Stimulated activated CD4-positive, alpha-beta T cell treated with anti-CD3 and anti-CD28 coated beads, Interleukin-12 subunit alpha, Interleukin-12 subunit beta, amount 100 ng/mL, for 48 hours (primary cell): ENCODE data around the gene NEURL3.
A peak's percentile ranks its signal among the peaks of the same experiment; 100 is the strongest.

ENCODE experiments used
- DNase-seq, 3 donors: peaks; one replicate each; pipeline ENCODE4 v3.0.0-alpha.2; 2020; ENCODE audit warnings: low read depth in 2 of 3, low spot score in 1 of 3

Gene NEURL3

DNA sequence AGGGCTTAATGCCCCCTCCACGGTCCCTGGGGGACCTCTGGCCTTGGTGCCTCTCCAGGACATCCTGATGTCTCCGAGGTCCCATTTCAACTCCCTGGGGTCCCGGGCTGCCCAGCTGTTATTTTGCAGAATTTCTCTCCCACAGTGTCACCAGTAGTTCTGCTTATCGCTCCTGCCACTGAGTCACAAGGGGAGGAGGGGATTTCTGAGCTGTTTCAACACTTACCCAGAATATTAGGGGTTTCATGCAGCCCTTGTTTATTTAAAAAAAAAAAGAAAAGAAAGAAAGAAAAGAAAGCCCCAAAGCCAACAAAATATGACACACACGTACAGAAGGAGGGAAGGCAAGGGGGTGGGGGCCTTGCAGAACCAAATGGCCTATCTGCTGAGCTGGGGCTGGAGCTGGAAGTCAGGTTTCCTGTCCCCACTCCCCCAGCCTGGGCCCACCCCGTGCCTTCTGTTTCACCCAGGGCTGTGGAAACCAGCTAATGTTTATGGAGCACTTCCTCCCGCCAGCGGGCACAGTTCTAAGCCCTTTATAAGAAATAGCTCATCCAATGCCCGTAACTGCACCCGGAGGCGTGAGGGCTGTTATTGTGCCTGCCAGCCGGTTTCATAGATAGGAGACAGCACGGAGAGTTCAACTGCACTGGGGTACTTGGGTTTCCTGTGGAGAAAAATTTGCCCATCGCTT, 23.0 kb upstream of the NEURL3 start:
- peak; percentile 72 to 84 (median 74) for DNase-seq

DNA sequence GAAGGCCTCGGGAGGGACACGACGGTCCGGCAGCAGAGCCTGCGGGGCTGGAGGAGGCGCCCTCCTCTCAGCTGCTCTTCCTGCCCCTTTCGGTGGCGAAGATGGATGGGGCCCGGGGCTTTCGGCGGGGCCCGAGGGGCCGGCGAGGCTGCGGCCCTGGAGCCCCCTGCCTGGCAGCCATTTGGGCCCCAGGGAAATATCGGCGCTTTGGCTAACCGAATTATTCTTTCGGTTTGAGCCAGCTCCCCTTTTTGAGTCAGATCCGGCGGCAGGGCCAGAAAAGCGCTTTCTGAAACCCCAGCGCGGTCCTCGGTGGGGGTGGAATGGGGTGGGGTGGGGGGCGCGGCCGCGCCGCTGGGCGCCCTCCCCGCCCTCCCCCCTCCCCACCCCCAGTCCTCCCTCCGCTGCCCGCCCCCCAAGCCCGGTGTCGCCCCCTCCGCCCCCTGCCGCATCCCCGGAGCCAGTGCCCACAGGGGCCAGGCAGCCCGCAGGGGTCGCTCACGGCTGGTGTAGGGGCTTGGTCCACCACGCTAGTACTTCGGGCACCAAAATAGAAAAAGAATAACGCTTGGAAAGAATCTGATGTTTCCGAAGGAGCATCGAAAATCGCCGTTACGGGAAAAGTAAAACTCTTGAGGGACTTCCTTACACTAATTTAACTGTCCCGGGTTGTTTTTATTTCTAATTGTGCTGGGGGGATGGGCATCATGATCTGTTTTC, 22.3 kb upstream of the NEURL3 start:
- DNase-seq = peak; percentile 61 to 71 (median 69)

DNA sequence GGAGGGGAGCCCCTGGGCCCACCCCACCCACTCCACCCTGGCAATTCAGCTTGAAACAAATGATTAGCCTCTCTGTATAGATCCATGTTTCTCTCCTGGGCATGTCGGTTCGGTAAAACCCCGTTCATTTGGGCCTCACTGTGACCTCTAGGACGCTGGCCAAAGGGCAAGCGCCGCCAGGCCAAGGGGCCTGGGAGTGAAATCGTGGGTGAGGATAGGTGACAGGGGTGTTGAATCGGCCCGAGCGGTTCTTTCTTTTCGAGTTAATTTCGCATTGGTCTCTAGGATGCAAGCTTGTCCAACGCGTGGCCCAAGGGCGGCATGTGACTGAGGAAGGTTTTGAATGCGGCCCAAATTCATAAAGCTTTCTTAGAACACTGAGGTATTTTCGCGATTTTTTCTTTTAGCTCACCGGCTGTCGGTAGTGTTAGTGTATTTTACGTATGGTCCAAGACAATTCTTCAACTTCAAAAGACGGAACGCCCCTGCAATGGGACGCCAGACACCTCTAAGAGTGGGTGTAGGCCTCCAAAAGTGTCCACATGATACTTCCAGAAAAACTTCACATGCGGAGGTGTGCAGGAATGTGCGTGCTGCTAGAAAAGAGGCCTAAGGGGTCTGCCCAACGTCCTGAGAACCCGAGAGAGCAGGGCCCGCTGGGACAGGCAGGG, 21.6 kb upstream of the NEURL3 start:
- DNase-seq = no peak

DNA sequence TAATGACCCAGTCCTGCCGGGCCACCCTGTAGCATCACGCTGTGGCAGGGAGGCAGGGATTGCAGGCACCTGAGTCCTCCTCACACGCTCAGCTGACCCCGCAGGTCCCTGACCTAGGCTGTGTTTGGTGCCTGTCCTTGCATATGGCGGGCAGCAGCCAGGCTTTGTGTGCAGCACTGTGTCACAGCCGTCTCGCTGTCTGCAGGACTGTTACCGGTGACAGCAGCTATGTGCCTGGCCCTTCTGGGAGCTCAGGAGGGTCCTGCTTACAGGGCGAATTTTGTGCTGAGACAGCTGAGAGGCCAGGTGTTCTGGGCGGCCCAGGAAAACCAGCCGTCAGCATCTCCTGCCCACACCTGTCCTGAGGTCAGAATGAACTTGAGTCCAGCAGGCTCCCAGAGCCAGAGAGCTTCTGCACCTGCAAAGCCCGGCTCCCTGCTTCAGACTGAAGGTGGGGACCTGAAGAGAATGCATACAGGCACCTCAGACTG, 21.0 kb upstream of the NEURL3 start:
- no peak for DNase-seq

DNA sequence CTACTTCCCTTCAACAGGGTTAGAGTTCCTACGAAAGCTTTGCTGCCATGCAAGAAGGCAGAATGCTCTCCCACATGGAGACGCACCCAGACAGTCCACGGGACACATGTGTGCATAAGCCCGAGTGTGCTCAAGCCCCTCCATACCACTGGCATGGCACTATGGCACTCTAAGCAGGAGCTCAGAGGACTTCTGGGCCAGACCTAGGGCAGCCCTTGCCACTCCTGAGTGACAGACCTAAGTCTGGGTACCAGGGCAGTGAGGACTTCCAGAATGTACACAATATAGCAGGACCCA, 20.0 kb upstream of the NEURL3 start:
- DNase-seq = no peak

DNA sequence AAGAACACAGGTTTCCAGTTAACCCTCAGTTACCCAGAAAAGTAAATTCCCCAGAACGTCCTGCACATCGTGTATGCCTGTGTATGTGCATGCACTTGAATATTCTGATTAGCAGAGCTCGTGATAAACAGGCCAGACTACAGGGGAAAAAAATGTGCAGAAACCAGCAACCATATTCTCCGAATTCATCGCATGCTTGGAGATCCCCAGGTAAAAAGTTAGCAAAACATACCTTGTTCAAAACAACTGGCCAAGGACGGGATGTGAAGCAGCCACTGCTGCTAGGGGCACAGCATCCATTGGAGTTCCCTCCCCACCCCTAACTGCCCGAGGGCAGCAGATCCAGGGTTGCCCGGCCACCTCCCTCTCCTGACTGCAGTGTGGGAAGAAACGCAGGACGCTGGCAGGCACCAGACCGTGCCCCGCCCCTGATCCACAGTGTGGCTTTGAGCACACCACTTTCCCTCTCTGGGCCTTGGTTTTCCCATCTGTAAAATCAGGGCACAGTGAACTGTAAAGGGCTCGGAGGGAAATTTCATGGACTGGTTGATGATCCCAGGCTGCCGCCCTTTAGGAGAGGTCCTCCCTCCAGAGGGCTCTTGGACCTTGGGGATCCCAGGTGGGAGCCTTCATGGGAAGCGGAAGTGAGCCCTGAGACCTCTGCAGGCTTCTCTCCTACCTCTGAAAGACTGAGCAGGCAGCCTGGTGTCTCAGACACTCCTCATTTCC, 19.5 kb upstream of the NEURL3 start:
- no peak for DNase-seq

DNA sequence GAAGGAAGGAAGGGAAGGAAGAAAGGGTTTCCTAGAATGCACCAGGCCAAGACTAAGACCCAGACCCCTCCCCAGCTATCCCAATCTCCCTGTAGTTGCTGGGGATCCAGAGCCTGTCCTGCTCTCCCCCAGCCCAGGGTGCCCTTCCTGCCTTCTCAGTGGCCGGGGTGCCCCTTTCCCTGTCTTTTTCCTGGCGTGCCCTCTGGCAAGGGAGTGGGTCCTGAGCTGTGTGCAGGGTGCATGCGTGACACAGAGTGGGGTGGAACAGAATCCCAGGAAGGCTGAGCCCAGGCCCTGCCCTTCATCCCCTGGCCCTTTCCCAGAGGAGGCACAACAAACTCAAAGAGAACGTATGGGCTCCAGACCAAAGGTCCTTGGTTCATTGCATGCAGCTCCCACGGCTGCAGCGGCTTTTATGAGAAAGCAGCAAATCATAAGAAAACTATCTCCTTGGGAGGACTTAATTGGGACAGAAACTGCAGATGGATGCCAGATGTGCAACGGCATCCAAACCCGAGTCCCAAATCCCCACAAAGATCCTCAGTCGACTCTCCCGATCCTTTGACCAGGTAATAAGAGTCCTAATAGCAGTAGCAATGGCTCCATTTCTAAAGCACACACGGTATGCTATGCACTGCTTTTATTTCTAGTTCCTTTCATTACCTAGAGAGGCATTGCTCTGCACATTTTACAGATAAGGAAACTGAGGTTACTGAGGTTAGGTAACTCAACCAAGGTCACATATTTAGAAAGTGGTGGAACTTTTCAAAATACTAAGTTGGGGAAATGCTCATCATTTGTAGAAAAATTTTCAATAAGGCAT, 18.7 kb upstream of the NEURL3 start:
- DNase-seq = no peak

DNA sequence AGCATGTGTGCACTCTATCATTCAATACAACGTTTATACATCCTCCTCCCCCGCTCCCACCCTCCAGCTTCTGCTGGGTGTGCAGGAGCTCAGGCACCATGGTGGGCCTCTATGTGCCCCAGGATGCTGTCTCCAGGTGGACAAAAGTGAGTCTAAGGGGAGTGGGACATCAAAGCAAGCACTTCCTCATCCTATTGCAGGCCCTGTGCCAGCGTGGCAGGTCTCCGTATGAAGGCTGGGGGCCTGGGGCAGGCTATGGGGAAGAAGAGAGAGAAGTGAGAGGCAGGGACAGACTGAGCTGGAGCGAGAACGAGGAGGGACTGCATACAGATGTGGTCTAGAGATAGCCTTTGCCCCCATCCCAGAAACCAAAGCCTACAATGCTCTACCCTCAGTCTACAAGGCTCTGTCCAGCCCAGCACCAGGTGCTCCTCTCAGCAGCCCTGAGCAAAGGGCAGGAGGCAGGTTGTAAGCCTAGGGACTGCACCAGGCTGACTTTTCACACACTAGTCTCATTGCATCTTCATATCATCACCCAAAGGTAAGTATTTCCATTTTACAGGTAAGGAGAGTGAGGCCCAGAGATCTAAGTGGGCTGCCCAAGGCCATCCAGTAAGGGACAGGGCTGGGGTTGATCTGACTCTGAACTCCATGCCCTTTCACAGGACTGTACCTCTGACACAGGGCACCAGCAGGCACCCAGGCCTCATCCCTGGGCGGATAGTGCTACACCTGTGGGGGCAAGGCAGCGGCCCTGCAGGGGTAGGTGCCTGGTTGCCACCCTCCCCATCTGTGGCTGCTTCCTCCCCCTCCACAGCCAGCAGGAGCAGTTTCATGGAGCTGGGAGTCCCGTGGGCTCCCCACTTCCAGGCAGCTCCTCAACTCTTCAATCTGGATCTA, 17.4 kb upstream of the NEURL3 start:
- DNase-seq = no peak

DNA sequence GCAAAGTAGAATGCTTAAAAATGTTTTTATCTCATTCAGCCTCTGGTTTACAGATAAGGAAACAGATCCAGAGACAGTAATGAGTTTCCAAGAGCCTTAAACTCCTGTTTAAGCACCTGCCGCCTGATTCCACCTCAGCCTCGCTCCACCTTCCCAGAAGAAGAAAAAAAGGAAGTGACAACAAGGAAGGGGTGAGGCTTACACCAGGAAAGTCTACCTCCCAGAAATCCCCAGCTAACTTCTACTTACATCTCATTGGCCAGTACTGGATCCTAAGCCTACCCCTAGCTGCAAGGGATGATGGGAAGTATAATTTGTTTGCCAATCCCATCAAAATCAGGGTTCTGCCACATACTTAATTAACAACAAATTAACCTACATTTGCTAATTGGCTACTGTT, 16.1 kb upstream of the NEURL3 start:
- no peak for DNase-seq

DNA sequence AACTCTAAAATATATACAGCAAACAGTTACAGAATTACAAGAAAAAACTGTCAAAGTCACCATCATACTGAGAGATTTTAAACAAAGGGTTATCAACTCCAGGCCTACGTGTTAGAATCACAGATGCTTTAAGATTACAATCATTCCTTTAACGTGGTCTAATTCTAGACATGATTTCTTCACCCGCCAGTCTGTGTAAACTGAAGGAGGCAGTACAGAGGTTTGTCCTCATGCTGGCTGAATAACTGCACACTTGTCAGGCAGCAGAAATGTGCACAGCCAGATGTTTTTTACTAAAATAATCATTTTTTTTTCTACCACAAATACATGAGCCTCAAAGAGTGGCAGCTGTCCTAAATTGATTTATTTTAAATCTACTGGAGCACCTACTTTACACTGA, 15.5 kb upstream of the NEURL3 start:
- no peak for DNase-seq

DNA sequence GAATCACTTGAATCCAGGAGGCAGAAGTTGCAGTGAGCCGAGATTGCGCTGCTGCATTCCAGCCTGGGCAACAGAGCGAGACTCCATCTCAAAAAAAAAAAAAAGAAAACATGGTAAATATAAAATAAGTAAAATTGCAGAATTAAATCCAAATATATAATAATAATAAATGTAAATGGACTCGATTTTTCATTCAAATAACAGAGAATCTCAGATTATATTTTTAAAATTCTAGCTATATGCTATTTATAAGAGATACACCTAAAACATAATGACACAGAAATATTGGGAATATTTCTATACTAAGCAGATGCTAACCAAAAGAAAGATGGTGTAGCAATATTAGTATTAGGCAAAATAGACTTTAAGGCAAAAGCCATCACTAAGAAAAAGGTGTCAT, 15.1 kb upstream of the NEURL3 start:
- no peak for DNase-seq

DNA sequence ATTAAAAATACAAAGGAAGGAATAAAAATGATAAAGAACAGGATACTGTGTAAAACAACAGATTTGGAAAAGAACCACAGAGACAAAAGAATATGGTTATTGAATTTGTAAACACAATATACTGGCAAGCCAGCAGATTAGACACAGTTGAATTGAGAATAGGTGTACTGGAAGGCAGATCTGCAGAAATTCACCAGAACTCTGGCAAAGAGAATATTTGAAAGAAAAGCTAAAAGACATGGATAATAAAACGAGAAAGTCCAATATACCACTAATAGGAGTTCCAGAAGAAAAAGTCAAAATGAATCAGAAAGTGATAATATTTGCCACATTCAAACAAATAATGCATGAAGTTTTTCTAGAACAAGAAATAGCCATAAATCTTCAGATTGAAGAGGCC, 11.9 kb upstream of the NEURL3 start:
- DNase-seq = no peak

DNA sequence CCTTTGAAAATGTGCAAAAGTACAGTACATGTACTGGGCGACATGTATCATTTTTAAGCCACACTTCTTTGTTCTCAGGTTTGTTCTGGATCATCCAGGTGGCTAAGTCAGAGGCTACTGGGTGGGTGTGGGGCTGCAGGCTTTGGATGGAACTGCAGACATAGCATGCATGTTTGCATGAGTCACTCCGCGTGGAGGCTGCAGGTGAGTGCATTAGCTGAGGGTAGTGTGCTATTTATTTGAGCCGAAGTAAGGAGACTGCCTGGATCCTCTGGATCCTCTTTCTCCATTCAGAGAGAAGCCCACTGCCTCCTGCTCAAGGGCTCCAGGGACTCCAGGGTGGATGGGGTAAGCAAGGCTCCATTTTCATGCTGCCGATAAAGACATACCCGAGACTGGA, 9.4 kb upstream of the NEURL3 start:
- DNase-seq = no peak

DNA sequence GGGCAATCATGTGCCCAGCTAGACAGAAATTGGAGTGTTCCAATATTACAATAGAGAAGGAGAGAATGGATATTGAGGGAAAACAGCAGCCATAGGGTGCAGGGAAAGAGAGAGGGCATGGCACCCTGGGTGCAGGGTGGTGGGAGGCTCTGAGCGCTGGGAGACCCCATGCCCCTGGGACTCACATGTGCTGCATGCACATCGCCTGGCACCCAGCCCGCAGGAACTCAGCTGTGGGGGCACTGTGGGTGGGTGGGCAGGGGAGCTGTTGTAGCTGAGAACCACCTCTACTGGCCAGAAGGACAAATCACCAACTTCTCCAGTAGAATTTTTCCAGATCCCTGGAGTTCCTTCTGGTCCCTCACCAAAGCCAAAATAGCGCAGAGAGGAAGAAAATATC, 7.2 kb upstream of the NEURL3 start:
- DNase-seq = no peak

DNA sequence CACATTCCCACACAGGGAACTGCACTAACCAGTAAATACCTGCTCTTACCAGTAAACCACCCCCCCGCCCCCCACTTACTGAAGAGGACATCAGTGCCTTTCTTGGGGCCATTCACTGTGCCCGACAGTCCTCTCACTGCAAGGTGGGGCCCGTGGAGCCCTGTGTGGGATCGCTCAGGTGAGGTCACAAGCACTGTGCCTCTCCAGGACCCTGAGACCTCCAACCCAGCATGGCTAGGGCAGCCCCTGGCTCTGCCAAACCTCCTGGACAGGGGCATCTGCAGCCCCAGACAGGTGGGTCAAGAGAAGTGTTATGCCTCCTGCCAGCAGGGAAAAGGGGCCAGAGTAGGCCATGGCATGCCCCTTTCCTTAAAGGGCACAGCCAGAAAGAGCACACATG, 6.7 kb upstream of the NEURL3 start:
- DNase-seq = no peak

DNA sequence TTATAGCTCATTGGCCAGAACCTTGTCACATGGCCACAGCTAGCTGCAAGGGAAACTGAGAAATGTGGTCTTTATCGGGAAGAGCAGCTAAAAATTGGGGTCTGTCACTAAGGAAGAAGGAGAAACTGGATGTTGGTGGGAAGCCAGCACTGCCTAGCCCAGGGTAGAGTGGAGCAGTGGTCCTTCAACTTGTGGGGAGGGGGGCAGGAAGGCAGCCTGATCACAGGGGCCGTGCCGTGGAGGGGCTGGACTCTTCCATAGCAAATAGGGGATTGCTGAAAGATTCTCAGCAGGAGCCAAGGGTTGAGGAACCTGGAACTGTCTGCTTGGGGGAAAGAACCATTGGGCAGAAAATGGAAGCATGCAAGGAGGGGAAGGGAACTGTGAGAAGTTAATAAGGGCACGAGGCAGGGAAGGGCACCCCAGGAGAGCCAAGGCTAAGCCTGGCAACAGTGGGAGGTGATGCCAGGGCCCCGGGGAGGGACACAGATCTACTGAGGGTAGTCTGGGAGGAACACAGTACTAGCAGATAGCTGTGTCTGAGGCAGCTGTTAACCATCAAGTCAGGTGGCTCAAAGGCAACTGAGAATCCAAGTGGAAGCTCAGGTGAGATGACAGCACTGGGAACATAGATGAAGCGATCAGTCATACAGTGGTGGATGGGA, 5.9 kb upstream of the NEURL3 start:
- no peak for DNase-seq

DNA sequence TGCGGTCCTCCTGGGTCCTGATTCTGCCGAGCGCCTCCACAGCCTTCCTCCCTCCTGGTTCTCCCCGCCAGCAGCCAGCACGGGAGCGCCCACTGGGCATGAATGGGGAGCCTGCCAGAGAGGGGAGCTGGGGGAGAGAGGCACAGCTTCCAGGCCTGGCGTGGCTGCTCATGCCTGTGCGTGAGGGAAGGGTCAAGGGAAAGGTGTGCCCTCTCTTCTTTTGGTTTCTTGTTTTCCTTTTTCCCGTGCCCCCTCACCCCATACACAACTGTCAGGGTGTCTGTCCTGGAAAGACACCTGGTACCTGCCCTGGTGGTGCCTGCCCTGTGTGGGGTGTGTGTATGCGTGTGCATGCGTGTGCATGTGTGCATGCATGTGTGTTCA, 4.7 kb upstream of the NEURL3 start:
- DNase-seq = no peak

DNA sequence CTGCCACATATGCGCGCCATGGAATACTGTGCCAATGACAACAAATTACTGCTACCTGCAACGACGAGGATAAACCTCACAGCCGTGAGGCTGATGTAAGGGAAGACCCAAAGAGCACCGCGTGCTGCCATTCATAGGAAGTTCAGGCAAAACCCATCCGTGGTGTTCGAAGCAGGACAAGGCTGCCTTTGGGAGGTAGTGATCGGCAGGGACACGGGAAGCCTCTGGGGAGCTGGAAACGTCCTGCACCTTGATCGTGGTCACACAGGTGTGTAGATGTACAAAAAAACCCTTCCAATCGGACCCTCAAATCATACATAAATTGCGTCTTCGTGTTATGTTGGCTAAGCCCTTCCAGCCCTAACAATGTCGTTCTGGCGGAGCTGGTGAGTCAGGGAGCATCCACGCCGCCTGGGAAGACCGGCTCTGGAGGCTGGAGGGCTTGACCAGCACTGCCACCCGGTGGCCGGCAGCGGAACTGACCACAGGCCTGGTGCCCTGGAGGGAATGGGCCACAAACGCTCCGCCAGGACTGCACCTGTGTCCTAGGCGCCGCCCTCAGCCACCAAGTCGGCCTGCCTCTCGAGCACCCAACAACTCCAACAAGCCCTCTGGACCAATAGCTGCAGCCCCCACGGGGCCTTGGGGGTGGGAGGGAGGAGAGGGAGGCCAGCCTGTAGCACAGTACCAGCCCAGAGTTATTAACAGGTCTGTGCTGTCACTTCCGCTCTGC, 4.1 kb upstream of the NEURL3 start:
- DNase-seq = peak; percentile 59 to 79 (median 74)
